CD4-positive, CD25-positive, alpha-beta regulatory T cell (primary cell): Measurements from ENCODE around the gene POLR2F. TPM values are rescaled to one million over a fixed set of nuclear protein-coding genes. Genes with fewer than 3 reads are reported as not detected.
A peak's percentile ranks its signal among the peaks of the same experiment; 100 is the strongest.

ENCODE experiments used
- ATAC-seq, 2 donors: fragments of 150-1000 bp; cut with Tn5 transposase; one replicate each; pipeline ENCODE4 v1.10.0; 2021; ENCODE audit warnings: low read depth in 2 of 2, moderate number of reproducible peaks in 2 of 2, moderate library complexity in 1 of 2
- DNase-seq, 3 donors: peaks; one replicate each; pipeline versions ENCODE4 v3.0.0 to v3.0.0-alpha.2; 2012 to 2022; ENCODE audit warnings: mixed read lengths in 1 of 3
- H3K27ac ChIP-seq: one replicate; pipeline ENCODE4 v1.7.0; 2013; ENCODE audit warnings: mild to moderate bottlenecking, low read length; ENCODE audit not compliant: insufficient read depth, poor library complexity, severe bottlenecking
- H3K27me3 ChIP-seq: one replicate; pipeline ENCODE4 v1.7.0; 2013; ENCODE audit warnings: low read length; ENCODE audit not compliant: control insufficient read depth, insufficient read depth
- H3K36me3 ChIP-seq: one replicate; pipeline ENCODE4 v1.7.0; 2013; ENCODE audit warnings: mild to moderate bottlenecking, low read length, moderate library complexity; ENCODE audit not compliant: control insufficient read depth, insufficient read depth
- H3K4me1 ChIP-seq: 2 replicates; pipeline ENCODE4 v1.7.0; 2013; ENCODE audit warnings: mild to moderate bottlenecking, low read length; ENCODE audit not compliant: insufficient read depth, control insufficient read depth, poor library complexity, severe bottlenecking
- H3K4me3 ChIP-seq: one replicate; pipeline ENCODE4 v1.7.0; 2013; ENCODE audit warnings: low read depth, mild to moderate bottlenecking, low read length, moderate library complexity
- H3K9me3 ChIP-seq, 2 experiments: 1 replicate in 1 of 2; 2 replicates in 1 of 2; pipeline ENCODE4 v1.7.0; 2013; ENCODE audit warnings: low read length in 2 of 2, mild to moderate bottlenecking in 1 of 2, moderate library complexity in 1 of 2; ENCODE audit not compliant: control insufficient read depth in 2 of 2
- H3K27ac Mint-ChIP-seq, 3 donors: one replicate each; pipeline ENCODE4 v1.8.0; 2020 to 2022; ENCODE audit warnings: mild to moderate bottlenecking in 3 of 3, mixed read lengths in 3 of 3, moderate library complexity in 2 of 3
- H3K27me3 Mint-ChIP-seq: one replicate; pipeline ENCODE4 v1.8.0; 2022; ENCODE audit warnings: mild to moderate bottlenecking, mixed read lengths
- H3K36me3 Mint-ChIP-seq: one replicate; pipeline ENCODE4 v1.8.0; 2020; ENCODE audit warnings: mixed read lengths
- H3K4me1 Mint-ChIP-seq, 4 donors: one replicate each; pipeline ENCODE4 v1.8.0; 2020 to 2022; ENCODE audit warnings: mixed read lengths in 4 of 4, mild to moderate bottlenecking in 1 of 4
- H3K4me3 Mint-ChIP-seq, 4 donors: one replicate each; pipeline ENCODE4 v1.8.0; 2020 to 2022; ENCODE audit warnings: mild to moderate bottlenecking in 4 of 4, mixed read lengths in 4 of 4, moderate library complexity in 3 of 4
- H3K9me3 Mint-ChIP-seq, 7 donors: one replicate each; pipeline ENCODE4 v1.8.0; 2020 to 2022; ENCODE audit warnings: mixed read lengths in 7 of 7, mild to moderate bottlenecking in 3 of 7, moderate library complexity in 2 of 7
- polyA plus RNA-seq, 4 donors: library from polyadenylated mRNA; unstranded; fragments of 300-500 nt; fragmentation: Illumina TruSeq; gene quantifications; one replicate each; pipeline ENCODE4 v1.2.3, GENCODE V29; 2021
- total RNA-seq: library from RNA; stranded (reverse); gene quantifications from one replicate; pipeline ENCODE4 v1.2.3, GENCODE V29; 2022

The POLR2F gene
- total and polyA plus RNA-seq, 5 donors from 2014 or later = 34.5 to 170 (median 157) TPM

GRCh38 chr22:38007330-38007902, 53.9 kb downstream of the POLR2F start:
- Mint-ChIP-seq H3K27me3 (peaks cover 4% of the 10 kb centered on the region), H3K4me1 (peaks cover 0 to 2% (median 0%) of the 10 kb centered on the region in 4 donors), H3K36me3 (no peaks in the 10 kb centered on the region), H3K9me3 (peaks cover 0 to 1% (median 0%) of the 10 kb centered on the region in 7 donors), H3K27ac (no peak overlapping the region), H3K4me3 (no peak overlapping the region)
- ATAC-seq (no peak), DNase-seq (no peak)
- Histone ChIP-seq H3K36me3 (no peaks in the 10 kb centered on the region), H3K4me1 (no peaks in the 10 kb centered on the region), H3K9me3 (no peaks in the 10 kb centered on the region), H3K27ac (no peak overlapping the region), H3K4me3 (no peak overlapping the region), H3K27me3 (no peaks in the 10 kb centered on the region)

GRCh38 chr22:38009000-38009806, 55.7 kb downstream of the POLR2F start:
- H3K9me3 Mint-ChIP-seq = peaks cover 0 to 1% (median 0%) of the 10 kb centered on the region in 7 donors
- no peak overlapping the region for H3K27ac ChIP-seq

GRCh38 chr22:38012604-38013072, 59.1 kb downstream of the POLR2F start:
- Histone ChIP-seq H3K27me3 (no peaks in the 10 kb centered on the region), H3K9me3 (no peaks in the 10 kb centered on the region), H3K36me3 (no peaks in the 10 kb centered on the region), H3K4me3 (no peak overlapping the region), H3K4me1 (no peaks in the 10 kb centered on the region), H3K27ac (no peak overlapping the region)
- ATAC-seq (no peak), DNase-seq (no peak)
- Mint-ChIP-seq H3K36me3 (no peaks in the 10 kb centered on the region), H3K4me1 (peaks cover 0 to 2% (median 0%) of the 10 kb centered on the region in 4 donors), H3K9me3 (peaks cover 0 to 3% (median 0%) of the 10 kb centered on the region in 7 donors), H3K27me3 (peaks cover 4% of the 10 kb centered on the region), H3K4me3 (no peak overlapping the region), H3K27ac (no peak overlapping the region)

More at GRCh38 chr22:38009000-38009806, 55.7 kb downstream of the POLR2F start:
- no peaks in the 10 kb centered on the region for H3K36me3 ChIP-seq
- Mint-ChIP-seq H3K27me3 (peaks cover 4% of the 10 kb centered on the region), H3K27ac (peak overlapping the region in 2 of 3 donors; percentile 40 to 69), H3K4me1 (peaks cover 0 to 2% (median 0%) of the 10 kb centered on the region in 4 donors), H3K36me3 (no peaks in the 10 kb centered on the region), H3K4me3 (no peak overlapping the region)
- no peak overlapping the region for H3K4me3 ChIP-seq
- no peaks in the 10 kb centered on the region for H3K27me3 ChIP-seq
- H3K9me3 ChIP-seq = no peaks in the 10 kb centered on the region
- ATAC-seq = no peak
- H3K4me1 ChIP-seq = no peaks in the 10 kb centered on the region
- no peak for DNase-seq

- DNase-seq = no peak
These were observed 60.6 kb downstream of the POLR2F start for GRCh38 chr22:38014083-38014482.

GRCh38 chr22:38016182-38017151, 63.0 kb downstream of the POLR2F start:
- Histone ChIP-seq H3K4me3 (no peak overlapping the region), H3K9me3 (no peaks in the 10 kb centered on the region), H3K36me3 (no peaks in the 10 kb centered on the region), H3K27me3 (no peaks in the 10 kb centered on the region), H3K4me1 (no peaks in the 10 kb centered on the region), H3K27ac (no peak overlapping the region)
- Mint-ChIP-seq H3K27ac (no peak overlapping the region), H3K9me3 (peaks cover 0 to 3% (median 0%) of the 10 kb centered on the region in 7 donors), H3K4me1 (no peaks in the 10 kb centered on the region), H3K4me3 (no peak overlapping the region), H3K36me3 (peaks cover 3% of the 10 kb centered on the region), H3K27me3 (no peaks in the 10 kb centered on the region)
- DNase-seq (no peak), ATAC-seq (no peak)

More at GRCh38 chr22:38014083-38014482, 60.6 kb downstream of the POLR2F start:
- Mint-ChIP-seq H3K4me1 (no peaks in the 10 kb centered on the region), H3K36me3 (peaks cover 3% of the 10 kb centered on the region), H3K9me3 (peaks cover 0 to 3% (median 0%) of the 10 kb centered on the region in 7 donors), H3K27me3 (peaks cover 4% of the 10 kb centered on the region), H3K27ac (no peak overlapping the region), H3K4me3 (no peak overlapping the region)
- H3K4me1 ChIP-seq = no peaks in the 10 kb centered on the region
- no peaks in the 10 kb centered on the region for H3K9me3 ChIP-seq
- H3K27ac ChIP-seq = no peak overlapping the region
- H3K4me3 ChIP-seq = no peak overlapping the region
- no peaks in the 10 kb centered on the region for H3K36me3 ChIP-seq
- no peak for ATAC-seq
- no peaks in the 10 kb centered on the region for H3K27me3 ChIP-seq

GRCh38 chr22:38017272-38017920, 63.9 kb downstream of the POLR2F start:
- ATAC-seq (no peak), DNase-seq (no peak)
- Histone ChIP-seq H3K4me3 (no peak overlapping the region), H3K36me3 (no peaks in the 10 kb centered on the region), H3K9me3 (no peaks in the 10 kb centered on the region), H3K27ac (no peak overlapping the region), H3K4me1 (no peaks in the 10 kb centered on the region), H3K27me3 (no peaks in the 10 kb centered on the region)
- no peaks in the 10 kb centered on the region for H3K4me1 Mint-ChIP-seq
- peak overlapping the region in 1 of 3 donors; percentile 44 for H3K27ac Mint-ChIP-seq
- H3K27me3 Mint-ChIP-seq = no peaks in the 10 kb centered on the region
- peaks cover 3% of the 10 kb centered on the region for H3K36me3 Mint-ChIP-seq
- no peak overlapping the region for H3K4me3 Mint-ChIP-seq
- H3K9me3 Mint-ChIP-seq = peaks cover 0 to 3% (median 0%) of the 10 kb centered on the region in 7 donors
